HG03103 (cell line): Measurements from ENCODE around the gene LIM2.

Experiments
- ATAC-seq: cut with Tn5 transposase; IDR thresholded peaks from one replicate; pipeline ENCODE4 v1.9.1; 2021; ENCODE audit warnings: low read depth; ENCODE audit not compliant: unreplicated experiment

LIM2 gene

GRCh38 chr19:51366389-51367254, 21.2 kb downstream of the LIM2 start:
- ATAC-seq, result peak; percentile 43

GRCh38 chr19:51365965-51366388, 21.8 kb downstream of the LIM2 start, which contains the start of gene ETFB:
Gene ETFB (minus strand): TSS chr19:51366388. CDS start chr19:51366326, 62 bp downstream.
- no peak for ATAC-seq

DNA sequence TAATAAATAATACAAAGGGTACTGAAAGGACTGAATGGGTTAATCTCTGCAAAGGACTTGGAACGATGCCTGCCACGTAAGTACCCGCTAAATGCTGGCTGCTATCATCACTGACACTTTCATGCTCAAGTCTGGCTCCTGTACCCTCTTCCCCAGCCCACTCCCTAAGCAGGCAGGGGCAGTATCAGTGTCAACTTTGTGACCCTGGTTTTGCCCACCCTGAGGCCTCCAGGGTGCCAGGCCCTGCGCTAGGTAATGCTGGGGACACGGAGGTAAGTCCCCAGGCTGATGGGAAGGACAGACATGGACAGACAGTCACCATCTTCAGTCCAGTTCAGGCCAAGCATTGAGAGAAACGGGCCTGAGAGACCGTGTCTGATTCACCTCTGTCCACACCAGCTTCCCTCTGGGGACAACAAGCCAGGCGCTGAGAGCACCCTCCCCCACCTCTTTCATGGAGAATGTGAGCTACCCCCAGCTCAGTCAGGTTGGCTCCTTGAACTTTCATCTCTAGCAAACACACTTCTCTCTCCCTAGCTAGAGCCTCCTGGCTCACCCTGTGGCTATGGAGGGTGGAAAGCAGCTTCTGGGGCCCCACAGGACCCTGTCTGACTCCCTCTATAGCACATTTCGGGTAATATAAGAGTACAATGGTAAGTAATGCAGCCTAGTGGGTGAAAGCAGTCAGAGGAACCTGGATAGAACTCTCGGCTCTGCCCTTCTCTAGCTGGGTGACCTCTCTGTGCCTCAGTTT, 22.4 kb downstream of the LIM2 start:
- no peak for ATAC-seq

GRCh38 chr19:51364200-51365106, 23.3 kb downstream of the LIM2 start:
- ATAC-seq, result no peak

GRCh38 chr19:51361239-51361638, 26.5 kb downstream of the LIM2 start:
- no peak for ATAC-seq

DNA sequence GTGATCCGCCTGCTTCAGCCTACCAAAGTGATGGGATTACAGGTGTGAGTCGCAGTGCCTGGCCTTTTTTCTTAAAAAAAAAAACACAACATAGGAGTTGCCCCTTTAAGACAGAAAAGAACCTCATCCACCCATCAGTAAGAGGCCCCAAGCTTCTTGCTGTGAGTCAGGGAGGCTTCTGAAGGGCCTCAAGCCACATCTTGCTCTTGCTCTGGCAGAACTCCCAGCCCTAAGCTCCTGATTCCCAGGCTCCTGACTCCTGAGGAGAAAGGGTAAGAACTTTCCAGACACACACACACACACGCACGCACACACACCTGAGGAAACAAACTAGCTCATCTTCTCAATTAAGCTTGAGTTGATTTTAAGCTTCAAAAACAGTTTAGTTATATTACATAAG, 28.5 kb downstream of the LIM2 start:
- ATAC-seq, result no peak

DNA sequence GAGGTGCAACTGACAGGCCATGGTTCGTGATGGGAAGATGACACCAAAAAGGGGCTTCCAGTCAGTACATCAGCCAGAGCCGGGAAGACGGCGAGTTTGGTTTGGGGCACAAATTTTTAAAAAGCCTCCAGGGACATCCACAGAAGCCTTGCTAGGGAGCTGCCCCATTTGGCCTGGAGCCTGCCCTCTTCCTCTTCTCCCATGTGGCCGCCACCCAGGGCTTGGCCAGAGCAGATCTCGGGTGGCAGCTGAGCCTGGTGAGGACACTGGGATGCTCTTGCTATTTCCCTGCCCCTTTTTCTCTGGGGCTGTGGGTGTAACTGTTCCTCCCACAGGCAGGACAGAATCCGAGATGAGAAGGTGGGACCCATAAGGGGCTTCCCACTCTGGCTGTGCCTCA, 29.8 kb downstream of the LIM2 start:
- no peak for ATAC-seq

DNA sequence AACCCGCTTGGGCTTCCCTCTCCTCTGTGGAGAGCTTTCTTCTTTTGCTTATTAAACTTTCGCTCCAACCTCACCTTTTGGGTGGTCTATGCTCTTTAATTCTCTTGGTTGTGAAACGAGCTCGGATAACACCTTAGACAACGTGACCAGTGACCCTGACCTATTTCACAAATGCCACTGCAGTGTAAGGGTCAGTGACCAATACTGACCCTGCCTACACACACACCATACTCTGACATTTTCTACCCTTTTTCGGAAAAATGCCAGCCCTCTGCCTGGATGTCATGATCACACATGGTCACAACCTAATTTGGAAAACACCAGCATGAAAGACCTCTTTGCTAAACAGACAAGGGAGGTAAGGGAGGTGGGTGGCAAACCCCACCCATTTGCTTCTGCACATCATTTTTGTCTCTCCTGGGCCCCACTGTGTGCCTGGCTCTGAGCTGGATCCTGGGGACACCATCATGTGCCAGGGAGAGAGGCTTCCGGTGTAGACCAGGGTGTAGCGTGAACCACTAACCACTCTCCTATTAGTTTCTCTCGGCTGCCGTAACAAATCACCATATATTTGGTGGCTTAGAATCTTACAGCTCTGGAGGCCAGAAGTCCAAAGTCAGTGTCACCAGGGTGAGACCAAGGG, 31.5 kb downstream of the LIM2 start:
- ATAC-seq, result no peak

DNA sequence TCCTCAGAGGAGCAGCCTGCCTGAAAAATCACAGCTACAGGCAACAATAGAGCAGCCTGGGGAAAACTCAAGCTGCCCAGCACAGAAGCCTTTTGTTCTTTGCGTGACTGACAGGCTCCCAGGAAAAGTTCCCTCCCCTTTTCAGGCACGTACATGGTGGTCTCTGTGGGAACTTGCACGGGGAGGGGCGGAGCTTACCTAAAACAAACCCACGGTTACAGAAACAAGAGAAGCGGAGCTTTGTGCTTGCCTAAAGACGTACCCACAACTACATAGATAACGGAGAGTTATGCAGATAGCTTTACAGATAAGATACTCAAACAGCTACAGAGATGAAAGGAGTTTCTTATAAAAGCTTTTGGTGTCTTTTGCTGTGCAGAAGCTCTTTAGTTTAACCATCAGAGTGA, 33.0 kb downstream of the LIM2 start:
- no peak for ATAC-seq

DNA sequence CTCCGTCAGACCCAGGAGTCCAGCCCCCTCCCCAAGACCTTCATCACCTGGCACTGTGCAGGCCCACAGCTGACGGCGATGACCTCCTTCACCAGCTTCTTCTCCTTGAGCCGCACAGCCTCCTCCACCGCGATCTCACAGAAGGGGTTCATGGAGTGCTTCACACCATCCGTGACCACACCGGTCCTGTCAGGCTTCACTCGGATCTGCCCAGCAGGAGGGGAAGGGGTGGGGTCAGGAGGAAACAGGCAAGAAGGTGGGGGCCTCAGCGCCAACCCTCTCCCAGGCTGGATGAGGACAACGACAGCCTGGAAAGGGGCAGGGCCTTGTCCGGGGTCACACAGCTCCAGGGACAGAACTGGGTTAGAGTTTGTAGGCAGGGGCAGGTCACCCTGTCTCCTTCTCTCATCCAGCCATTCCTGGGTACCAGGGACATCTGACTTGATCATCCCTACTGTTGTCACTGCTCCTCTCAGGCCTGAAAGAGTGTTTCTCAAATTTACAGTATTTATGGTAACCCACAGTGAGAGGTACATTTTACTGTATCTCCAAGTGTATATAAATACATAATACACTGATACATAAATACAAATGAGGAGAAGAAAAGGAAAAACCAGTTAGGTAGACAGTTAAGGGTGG, 33.6 kb downstream of the LIM2 start:
- ATAC-seq, result no peak

GRCh38 chr19:51352783-51353360, 34.9 kb downstream of the LIM2 start:
- ATAC-seq, result no peak

- no peak for ATAC-seq
Observed at GRCh38 chr19:51351266-51351990, 36.3 kb downstream of the LIM2 start.

- no peak for ATAC-seq
Observed at GRCh38 chr19:51347209-51347928, 40.4 kb downstream of the LIM2 start.

DNA sequence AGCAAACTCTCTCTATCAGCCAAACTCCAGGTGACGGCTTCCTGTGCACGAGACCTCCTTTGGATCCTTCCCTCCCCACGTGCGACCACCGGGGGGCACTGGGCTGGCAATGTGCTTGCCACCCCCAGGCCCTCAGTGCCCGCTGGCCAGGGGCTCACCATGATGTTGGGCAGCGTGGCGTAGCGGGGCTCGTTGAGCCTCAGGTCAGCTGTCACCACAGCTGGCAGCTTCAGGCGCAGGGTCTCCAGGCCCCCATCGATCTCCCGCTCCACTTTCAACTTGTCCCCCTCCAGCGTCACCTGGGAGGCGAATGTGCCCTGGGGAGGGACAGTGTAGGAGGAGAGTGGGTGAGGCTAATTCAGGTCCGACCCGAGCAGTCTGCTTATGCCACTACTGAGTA, 41.0 kb downstream of the LIM2 start:
- no peak for ATAC-seq

GRCh38 chr19:51345076-51345620, 42.6 kb downstream of the LIM2 start:
- ATAC-seq, result no peak

- ATAC-seq, result no peak
Observed at GRCh38 chr19:51342631-51343569, 44.9 kb downstream of the LIM2 start.
